GM12878 (cell line): Measurements from ENCODE around the gene SHB. TPM values are rescaled to one million over a fixed set of nuclear protein-coding genes. Genes with fewer than 3 reads are reported as not detected.

Experiments used
- ATAC-seq: fragments of 200-7000 bp; cut with Tn5 transposase; 3 replicates; pipeline ENCODE4 v1.9.1; 2020; ENCODE audit warnings: mild to moderate bottlenecking, moderate library complexity
- BruUV-seq: library from RNA; stranded (reverse); fragments of 400-500 nt; replicated peaks from 2 replicates; lab custom pipeline; 2021; lab: Mats Ljungman, UMichigan
- CTCF ChIA-PET: fragments of 300-600 bp; sonication (Branson Sonifier 250); formaldehyde crosslinking; extraction: SDS; loops from one replicate; lab custom pipeline; 2021; ENCODE audit warnings: inconsistent platforms; lab: Yijun Ruan, JAX
- POLR2A ChIA-PET: fragments of 350-600 bp; formaldehyde crosslinking; extraction: SDS; loops from one replicate; lab custom pipeline; 2021; ENCODE audit warnings: inconsistent platforms; lab: Charles Lee
- RAD21 ChIA-PET: fragments of 300-600 bp; sonication (Branson Sonifier 250); formaldehyde crosslinking; loops from one replicate; lab custom pipeline; 2023; ENCODE audit warnings: antibody characterized with exemption; ENCODE audit not compliant: unreplicated experiment; lab: Charles Lee
- SMC1A ChIA-PET: fragments of 300-600 bp; sonication (Branson Sonifier 250); formaldehyde crosslinking; loops from one replicate; lab custom pipeline; 2023; ENCODE audit not compliant: unreplicated experiment, uncharacterized antibody; lab: Charles Lee
- DNase-seq: peaks from one replicate; pipeline ENCODE4 v3.0.0-alpha.2; 2011; ENCODE audit warnings: low read depth, low spot score
- FAIRE-seq: peaks from 3 replicates; lab custom pipeline; 2011; peaks lifted over from hg19 to GRCh38; lab: Jason Lieb, UNC
- H2AFZ ChIP-seq: 2 replicates; pipeline ENCODE4 v1.6.0; 2011; ENCODE audit warnings: low read depth, low read length, control low read depth; ENCODE audit not compliant: control insufficient read depth
- H3K27ac ChIP-seq: 2 replicates; pipeline ENCODE4 v1.5.1; 2011; ENCODE audit warnings: control low read depth; ENCODE audit not compliant: control insufficient read depth, insufficient read depth
- H3K27me3 ChIP-seq, 2 experiments: replicated peaks in 1 of 2; 2 replicates each; pipeline versions ENCODE4 v1.6.0 to v1.6.1; 2011; ENCODE audit warnings: low read length in 1 of 2; ENCODE audit not compliant: control insufficient read depth in 2 of 2, insufficient read depth in 2 of 2
- H3K36me3 ChIP-seq, 2 experiments: 2 replicates each; pipeline ENCODE4 v1.5.1; 2011; ENCODE audit warnings: low read length in 1 of 2; ENCODE audit not compliant: control insufficient read depth in 2 of 2, insufficient read depth in 2 of 2
- H3K4me1 ChIP-seq: 2 replicates; pipeline ENCODE4 v1.6.1; 2011; ENCODE audit warnings: mild to moderate bottlenecking, low read length, moderate library complexity, mixed read lengths; ENCODE audit not compliant: control insufficient read depth, insufficient read depth
- H3K4me2 ChIP-seq: 2 replicates; pipeline ENCODE4 v1.6.0; 2011; ENCODE audit warnings: control low read depth; ENCODE audit not compliant: control insufficient read depth, insufficient read depth
- H3K4me3 ChIP-seq: fragments of 200-600 bp; sonication (generic); 2 replicates; pipeline ENCODE4 v1.5.1; 2016
- H3K79me2 ChIP-seq: 2 replicates; pipeline ENCODE4 v1.6.0; 2011; ENCODE audit warnings: low read length; ENCODE audit not compliant: control insufficient read depth, insufficient read depth
- H3K9ac ChIP-seq: 2 replicates; pipeline ENCODE4 v1.8.0; 2011; ENCODE audit warnings: low read length, control low read depth, mixed read lengths; ENCODE audit not compliant: control insufficient read depth, insufficient read depth
- H3K9me3 ChIP-seq: replicated peaks from 3 replicates; pipeline ENCODE4 v1.5.1; 2011; ENCODE audit warnings: mild to moderate bottlenecking, low read length; ENCODE audit not compliant: control insufficient read depth, insufficient read depth
- H4K20me1 ChIP-seq: 2 replicates; pipeline ENCODE4 v1.6.0; 2011; ENCODE audit not compliant: control insufficient read depth, insufficient read depth
- BMI1 ChIP-seq: fragments of 450-650 bp; IDR thresholded peaks from 2 replicates; pipeline ENCODE4 v1.6.1; 2016; ENCODE audit warnings: mild to moderate bottlenecking, moderate library complexity, borderline replicate concordance
- BRCA1 ChIP-seq: IDR thresholded peaks from 2 replicates; pipeline ENCODE4 v1.6.1; 2011; ENCODE audit warnings: low read depth, low read length, improper control_type of control experiment
- CEBPB ChIP-seq, 2 experiments: fragments of 150-350 bp in 1 of 2; IDR thresholded peaks; 2 replicates each; pipeline ENCODE4 v1.6.1; 2012 to 2014; ENCODE audit warnings: low read depth in 2 of 2, low read length in 2 of 2, borderline replicate concordance in 1 of 2, inconsistent platforms in 1 of 2
- CHD2 ChIP-seq: IDR thresholded peaks from 2 replicates; pipeline ENCODE4 v1.6.1; 2011; ENCODE audit warnings: low read depth, low read length, improper control_type of control experiment, borderline replicate concordance
- CHD4 ChIP-seq: fragments of 200-600 bp; sonication (generic); IDR thresholded peaks from 2 replicates; pipeline ENCODE4 v1.6.1; 2016; ENCODE audit warnings: mild to moderate bottlenecking
- CREB1 ChIP-seq: IDR thresholded peaks from 2 replicates; pipeline ENCODE4 v1.6.1; 2012; ENCODE audit warnings: low read depth, mild to moderate bottlenecking, inconsistent platforms
- HCFC1 ChIP-seq: fragments of 150-350 bp; IDR thresholded peaks from 2 replicates; pipeline ENCODE4 v1.6.1; 2014; ENCODE audit warnings: low read length
- NRF1 ChIP-seq: conservative IDR thresholded peaks from 2 replicates; pipeline ENCODE4 v1.6.1; 2011; ENCODE audit warnings: mild to moderate bottlenecking, low read depth, low read length, improper control_type of control experiment
- RELA ChIP-seq: fragments of 450-650 bp; IDR thresholded peaks from 2 replicates; pipeline ENCODE4 v1.8.0; 2014; ENCODE audit warnings: borderline replicate concordance; ENCODE audit not compliant: partially characterized antibody
- SPI1 ChIP-seq: IDR thresholded peaks from 2 replicates; pipeline ENCODE4 v1.6.1; 2011; ENCODE audit warnings: low read depth, mild to moderate bottlenecking, low read length, moderate library complexity, borderline replicate concordance; ENCODE audit not compliant: insufficient read depth
- SUZ12 ChIP-seq: fragments of 200-600 bp; sonication (generic); IDR thresholded peaks from one replicate; pipeline ENCODE4 v1.6.1; 2018; ENCODE audit warnings: antibody characterized with exemption, mild to moderate bottlenecking; ENCODE audit not compliant: unreplicated experiment
- WRNIP1 ChIP-seq: IDR thresholded peaks from 2 replicates; pipeline ENCODE4 v1.6.1; 2011; ENCODE audit warnings: low read depth, low read length, improper control_type of control experiment, borderline replicate concordance
- ZNF274 ChIP-seq: IDR thresholded peaks from one replicate; pipeline ENCODE4 v1.8.0; 2011; ENCODE audit not compliant: insufficient read length, insufficient read depth
- WGBS: methylation state at CpG from one replicate; pipeline ENCODE4 v1.1.6; 2016; ENCODE audit warnings: low lambda C conversion rate; ENCODE audit not compliant: insufficient replicate concordance, insufficient coverage; ENCODE audit errors: missing lambda C conversion rate; 5-methylcytosine and 5-hydroxymethylcytosine counted together
- in situ Hi-C: fragments of 300-500 bp; cut with MboI; formaldehyde crosslinking; loops from 9 replicates; pipeline ENCODE4 v1.14.3; 2018; ENCODE audit warnings: mixed read lengths
- intact Hi-C: fragments of 100-400 bp; cut with micrococcal nuclease; formaldehyde crosslinking; loops from one replicate; pipeline ENCODE4 v1.14.2; 2022; ENCODE audit not compliant: unreplicated experiment
- polyA plus RNA-seq, 11 experiments: library from polyadenylated mRNA; depleted of rRNA in 4 of 11; unstranded in 6 of 11; stranded (reverse) in 5 of 11; fragments of >200 nt; fragmentation: Nextera tagmentation in 4 of 11; fragmentation: Illumina TruSeq in 1 of 11; extraction: Ambion mirVana in 4 of 11; extraction: Trizol in 1 of 11; gene quantifications; 1 replicate in 1 of 11; 2 replicates in 10 of 11; pipeline versions ENCODE4 v1.2.1 to v1.2.3, GENCODE V29; 2011 to 2016; ENCODE audit warnings: inconsistent platforms in 2 of 11, missing spikeins in 2 of 11, low read depth in 1 of 11
- total RNA-seq, 4 experiments: library from RNA; depleted of rRNA in 3 of 4; stranded (reverse); fragments of >200 nt in 3 of 4; fragmentation: Illumina TruSeq in 1 of 4; extraction: Trizol in 1 of 4; gene quantifications; 2 replicates each; pipeline versions ENCODE4 v1.2.1 to v1.2.3, GENCODE V29; 2013 to 2021
- TF ChIP-seq, protein P1 (sequence below): IDR thresholded peaks from 2 replicates; pipeline ENCODE4 v1.6.1; 2012; ENCODE audit warnings: low read length, inconsistent platforms

SHB gene
- total and polyA plus RNA-seq, 10 of the 15 experiments (the other 5 are each of a cell fraction or from before 2014, with no cell fraction given), result 0.29 to 6.2 (median 1.3) TPM

DNA sequence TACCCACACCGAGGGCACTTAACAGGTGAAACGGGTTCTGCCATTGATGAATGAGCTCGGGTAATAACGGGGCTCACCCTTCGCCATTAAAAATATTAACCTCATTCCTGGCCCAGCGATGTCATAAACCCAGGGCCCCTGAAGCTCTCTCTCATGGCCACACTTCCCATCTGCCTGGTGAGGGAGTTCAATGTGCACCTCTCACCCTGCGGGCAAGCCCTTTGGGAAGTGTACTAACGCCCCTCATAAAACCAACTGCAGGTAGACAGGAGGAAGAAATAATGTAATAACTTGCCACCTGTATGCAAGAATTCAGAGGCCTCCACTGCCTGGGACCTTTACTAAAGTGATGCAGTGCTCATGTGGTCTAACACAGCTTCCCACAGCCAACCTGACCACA is 35.1 kb downstream of the SHB start:
- Histone ChIP-seq H4K20me1 (no peaks in the 10 kb centered on the region), H3K27me3 (no peaks in the 10 kb centered on the region), H3K79me2 (no peaks in the 10 kb centered on the region), H3K4me2 (no peak overlapping the region), H3K36me3 (no peaks in the 10 kb centered on the region), H3K4me3 (no peak overlapping the region), H2AFZ (no peak overlapping the region), H3K9ac (no peak overlapping the region), H3K9me3 (no peaks in the 10 kb centered on the region), H3K4me1 (peaks cover 11% of the 10 kb centered on the region), H3K27ac (no peak overlapping the region)
- no peak for FAIRE-seq
- DNase-seq, result no peak
- BruUV-seq, result no TSS peak
- SMC1A ChIA-PET, result interaction anchor here (0.8 kb wide), 1 partner anchor 27 kb away, joined by 3 read pairs; no protein-coding TSS in a partner anchor
- CTCF ChIA-PET, result interaction anchor here (0.9 kb wide), 1 partner anchor 120 kb away, joined by 4 read pairs; no protein-coding TSS in a partner anchor
- 88% methylated on average over 8 of the region's 8 CpGs for WGBS
- intact Hi-C loops, result no loop called here
- no peak for ATAC-seq
- in situ Hi-C loops, result no loop called here
- RAD21 ChIA-PET, result no interaction called here
- TF ChIP-seq, protein P1, sequence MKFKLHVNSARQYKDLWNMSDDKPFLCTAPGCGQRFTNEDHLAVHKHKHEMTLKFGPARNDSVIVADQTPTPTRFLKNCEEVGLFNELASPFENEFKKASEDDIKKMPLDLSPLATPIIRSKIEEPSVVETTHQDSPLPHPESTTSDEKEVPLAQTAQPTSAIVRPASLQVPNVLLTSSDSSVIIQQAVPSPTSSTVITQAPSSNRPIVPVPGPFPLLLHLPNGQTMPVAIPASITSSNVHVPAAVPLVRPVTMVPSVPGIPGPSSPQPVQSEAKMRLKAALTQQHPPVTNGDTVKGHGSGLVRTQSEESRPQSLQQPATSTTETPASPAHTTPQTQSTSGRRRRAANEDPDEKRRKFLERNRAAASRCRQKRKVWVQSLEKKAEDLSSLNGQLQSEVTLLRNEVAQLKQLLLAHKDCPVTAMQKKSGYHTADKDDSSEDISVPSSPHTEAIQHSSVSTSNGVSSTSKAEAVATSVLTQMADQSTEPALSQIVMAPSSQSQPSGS, result no peak
- TF ChIP-seq SPI1 (no peak), HCFC1 (no peak), WRNIP1 (no peak), CHD4 (no peak), CEBPB (IDR thresholded peaks at IDR 0.05; ENCODE audit: borderline replicate concordance in 1 of 2, low read depth in 2 of 2, low read length in 2 of 2) (no peak), SUZ12 (no peak), CREB1 (no peak), BRCA1 (no peak), BMI1 (no peak), CHD2 (no peak), ZNF274 (no peak), NRF1 (no peak), RELA (no peak)
- POLR2A ChIA-PET, result interaction anchor here (0.6 kb wide), 1 partner anchor 265 kb away, joined by 3 read pairs; no protein-coding TSS in a partner anchor
